Smooth muscle cell (in vitro differentiated cells): ENCODE results near the gene LRRC56. TPM values are rescaled to one million over a fixed set of nuclear protein-coding genes. Genes with fewer than 3 reads are reported as not detected.

Source experiments
- DNase-seq: peaks from one replicate; lab custom pipeline; 2025; ENCODE audit not compliant: unreplicated experiment; lab: John Stamatoyannopoulos, UW
- H2AFZ ChIP-seq: fragments of 200-600 bp; sonication (generic); 2 replicates; pipeline ENCODE4 v1.6.0; 2016; ENCODE audit warnings: antibody characterized with exemption, low read depth, mild to moderate bottlenecking
- H3F3A ChIP-seq: fragments of 200-600 bp; sonication (generic); 2 replicates; pipeline ENCODE4 v1.6.0; 2017; ENCODE audit warnings: antibody characterized with exemption, low read depth
- H3K27ac ChIP-seq: fragments of 200-600 bp; sonication (generic); 2 replicates; pipeline ENCODE4 v1.5.1; 2016; ENCODE audit warnings: low read depth, mild to moderate bottlenecking
- H3K27me3 ChIP-seq: fragments of 200-600 bp; sonication (generic); 2 replicates; pipeline ENCODE4 v1.6.1; 2016; ENCODE audit warnings: low read depth, mild to moderate bottlenecking
- H3K36me3 ChIP-seq: fragments of 200-600 bp; sonication (generic); 2 replicates; pipeline ENCODE4 v1.5.1; 2016; ENCODE audit warnings: low read depth
- H3K4me1 ChIP-seq: fragments of 200-600 bp; sonication (generic); 2 replicates; pipeline ENCODE4 v1.5.1; 2016; ENCODE audit warnings: low read depth
- H3K4me2 ChIP-seq: fragments of 200-600 bp; sonication (generic); 2 replicates; pipeline ENCODE4 v1.6.0; 2016; ENCODE audit warnings: mild to moderate bottlenecking
- H3K4me3 ChIP-seq: fragments of 200-600 bp; sonication (generic); 2 replicates; pipeline ENCODE4 v1.5.1; 2016; ENCODE audit warnings: mild to moderate bottlenecking
- H3K79me2 ChIP-seq: fragments of 200-600 bp; sonication (generic); 2 replicates; pipeline ENCODE4 v1.6.0; 2016; ENCODE audit warnings: low read depth, mild to moderate bottlenecking
- H3K9ac ChIP-seq: fragments of 200-600 bp; sonication (generic); 2 replicates; pipeline ENCODE4 v1.6.0; 2016; ENCODE audit warnings: low read depth
- H3K9me3 ChIP-seq: fragments of 200-600 bp; sonication (generic); replicated peaks from 2 replicates; pipeline ENCODE4 v1.5.1; 2016; ENCODE audit warnings: low read depth
- H4K20me1 ChIP-seq: fragments of 200-600 bp; sonication (generic); 2 replicates; pipeline ENCODE4 v1.6.0; 2016; ENCODE audit warnings: low read depth
- WGBS: methylation state at CpG from one replicate; pipeline ENCODE4 v1.1.7; 2016; ENCODE audit warnings: low lambda C conversion rate; 5-methylcytosine and 5-hydroxymethylcytosine counted together
- polyA plus RNA-seq: library from polyadenylated mRNA; unstranded; fragments of >200 nt; fragmentation: Nextera tagmentation; extraction: Ambion mirVana; gene quantifications from 2 replicates; pipeline ENCODE4 v1.2.1, GENCODE V29; 2016
- total RNA-seq: library from RNA; depleted of rRNA; stranded (reverse); fragments of >200 nt; gene quantifications from 2 replicates; pipeline ENCODE4 v1.2.3, GENCODE V29; 2014
- TF ChIP-seq, protein P1 (sequence below): fragments of 200-600 bp; sonication (generic); IDR thresholded peaks from 2 replicates; pipeline ENCODE4 v1.5.1; 2017; ENCODE audit warnings: borderline replicate concordance, mild to moderate bottlenecking, antibody characterized with exemption; ENCODE audit not compliant: insufficient read depth, poor library complexity, severe bottlenecking

Gene LRRC56
- total and polyA plus RNA-seq, 2 experiments from 2014 or later = 0.31 to 1.5 TPM

DNA sequence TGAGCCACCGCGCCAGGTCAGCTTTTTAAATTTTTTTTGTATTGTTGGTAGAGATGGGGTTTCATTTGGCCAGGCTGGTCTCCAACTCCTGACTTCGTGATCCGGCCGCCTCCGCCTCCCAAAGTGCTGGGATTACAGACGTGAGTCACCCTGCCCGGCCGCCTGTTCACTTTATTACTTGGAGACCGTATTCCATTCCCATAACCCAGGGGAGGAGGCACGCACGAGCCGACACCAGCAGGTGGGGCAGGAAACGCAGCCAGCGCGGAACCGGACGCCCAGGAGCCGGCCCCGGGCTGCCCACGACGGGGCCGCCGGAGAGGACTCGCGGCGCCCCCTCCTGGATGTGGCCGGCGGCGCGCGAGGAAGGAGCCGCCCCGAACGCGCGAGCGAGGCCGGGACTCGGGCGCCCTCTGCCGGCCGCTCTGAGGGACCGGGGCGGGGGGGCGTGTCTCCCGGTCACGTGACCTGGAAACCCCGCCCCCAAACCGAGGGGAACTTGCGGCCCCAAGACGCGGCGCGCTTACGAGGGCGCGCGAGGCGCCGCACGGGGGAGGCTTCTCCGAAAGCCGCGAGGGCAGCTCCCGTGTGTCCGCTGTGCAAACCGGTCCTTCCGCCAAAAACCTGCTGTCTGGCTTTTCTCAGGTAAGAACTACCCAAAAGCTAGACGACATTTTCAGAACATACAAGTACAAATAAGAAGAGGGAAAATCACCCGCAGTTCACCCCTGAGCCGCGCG lies 18.7 kb upstream of the LRRC56 start:
- no peaks in the 10 kb centered on the region for H3K27me3 ChIP-seq
- no peaks in the 10 kb centered on the region for H3K36me3 ChIP-seq
- H3K4me2 ChIP-seq = peak overlapping the region; percentile 62
- H3K4me3 ChIP-seq = peak overlapping the region; percentile 14
- no peaks in the 10 kb centered on the region for H4K20me1 ChIP-seq
- no peaks in the 10 kb centered on the region for H3K79me2 ChIP-seq
- peaks cover 4% of the 10 kb centered on the region for H3F3A ChIP-seq
- H3K27ac ChIP-seq = peak overlapping the region; percentile 79
- TF ChIP-seq, protein P1, sequence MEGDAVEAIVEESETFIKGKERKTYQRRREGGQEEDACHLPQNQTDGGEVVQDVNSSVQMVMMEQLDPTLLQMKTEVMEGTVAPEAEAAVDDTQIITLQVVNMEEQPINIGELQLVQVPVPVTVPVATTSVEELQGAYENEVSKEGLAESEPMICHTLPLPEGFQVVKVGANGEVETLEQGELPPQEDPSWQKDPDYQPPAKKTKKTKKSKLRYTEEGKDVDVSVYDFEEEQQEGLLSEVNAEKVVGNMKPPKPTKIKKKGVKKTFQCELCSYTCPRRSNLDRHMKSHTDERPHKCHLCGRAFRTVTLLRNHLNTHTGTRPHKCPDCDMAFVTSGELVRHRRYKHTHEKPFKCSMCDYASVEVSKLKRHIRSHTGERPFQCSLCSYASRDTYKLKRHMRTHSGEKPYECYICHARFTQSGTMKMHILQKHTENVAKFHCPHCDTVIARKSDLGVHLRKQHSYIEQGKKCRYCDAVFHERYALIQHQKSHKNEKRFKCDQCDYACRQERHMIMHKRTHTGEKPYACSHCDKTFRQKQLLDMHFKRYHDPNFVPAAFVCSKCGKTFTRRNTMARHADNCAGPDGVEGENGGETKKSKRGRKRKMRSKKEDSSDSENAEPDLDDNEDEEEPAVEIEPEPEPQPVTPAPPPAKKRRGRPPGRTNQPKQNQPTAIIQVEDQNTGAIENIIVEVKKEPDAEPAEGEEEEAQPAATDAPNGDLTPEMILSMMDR = peak; percentile 100
- no peak overlapping the region for H2AFZ ChIP-seq
- WGBS = 17% methylated on average over 57 of the region's 74 CpGs
- DNase-seq = no peak
- H3K4me1 ChIP-seq = no peaks in the 10 kb centered on the region
- no peaks in the 10 kb centered on the region for H3K9me3 ChIP-seq
- no peak overlapping the region for H3K9ac ChIP-seq

DNA sequence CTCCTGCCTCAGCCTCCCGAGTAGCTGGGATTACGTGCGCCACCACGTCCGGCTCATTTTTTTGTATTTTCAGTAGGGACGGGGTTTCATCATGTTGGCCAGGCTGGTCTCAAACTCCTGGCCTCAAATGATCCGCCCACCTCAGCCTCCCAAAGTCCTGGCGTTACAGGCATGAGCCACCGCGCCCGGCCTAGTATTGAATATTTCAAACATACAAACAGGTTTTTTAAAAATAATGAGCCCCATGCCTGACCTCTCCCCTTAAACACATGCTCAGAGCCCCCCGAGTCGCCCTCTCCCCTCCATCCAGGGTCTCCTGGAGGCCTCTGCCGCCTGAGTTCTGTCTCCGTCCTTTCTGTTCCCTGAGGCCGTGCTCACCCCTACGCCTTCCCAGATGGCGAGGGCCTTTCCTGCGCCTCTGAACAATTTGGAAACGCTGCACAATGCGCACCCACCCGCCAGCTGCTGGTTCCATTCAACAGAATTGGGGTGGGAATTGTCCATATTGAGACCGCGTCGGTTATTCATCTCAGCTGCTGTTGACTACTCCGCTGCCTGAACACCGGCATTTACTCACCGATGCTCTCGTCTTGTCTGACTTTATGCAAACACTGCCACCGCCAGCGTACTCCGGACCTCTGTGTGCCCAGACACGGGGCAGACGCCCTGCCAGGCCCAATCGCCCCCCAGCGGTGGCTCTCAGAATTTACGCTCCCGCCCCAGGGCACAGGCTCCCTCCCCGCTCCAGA lies 16.7 kb upstream of the LRRC56 start:
- H3K27me3 ChIP-seq = no peaks in the 10 kb centered on the region

GRCh38 chr11:521177-521688 lies 16.1 kb upstream of the LRRC56 start:
- H3K4me2 ChIP-seq = no peak overlapping the region
- DNase-seq = no peak
- H3K9ac ChIP-seq = no peak overlapping the region
- H3K4me1 ChIP-seq = no peaks in the 10 kb centered on the region
- H3K36me3 ChIP-seq = no peaks in the 10 kb centered on the region
- TF ChIP-seq, protein P1 = no peak
- H3K4me3 ChIP-seq = no peak overlapping the region
- no peaks in the 10 kb centered on the region for H3K9me3 ChIP-seq
- no peaks in the 10 kb centered on the region for H4K20me1 ChIP-seq
- no peak overlapping the region for H3K27ac ChIP-seq
- H3K27me3 ChIP-seq = no peaks in the 10 kb centered on the region
- H2AFZ ChIP-seq = no peak overlapping the region
- H3K79me2 ChIP-seq = no peaks in the 10 kb centered on the region
- 95% methylated on average over 10 of the region's 10 CpGs for WGBS
- peaks cover 2% of the 10 kb centered on the region for H3F3A ChIP-seq

More for the DNA sequence above, 16.7 kb upstream of the LRRC56 start:
- no peak overlapping the region for H3K27ac ChIP-seq
- H2AFZ ChIP-seq = no peak overlapping the region
- no peak for DNase-seq
- no peak overlapping the region for H3K9ac ChIP-seq
- peaks cover 4% of the 10 kb centered on the region for H3F3A ChIP-seq
- no peaks in the 10 kb centered on the region for H3K4me1 ChIP-seq
- H3K79me2 ChIP-seq = no peaks in the 10 kb centered on the region
- H3K36me3 ChIP-seq = no peaks in the 10 kb centered on the region
- no peak overlapping the region for H3K4me3 ChIP-seq
- 93% methylated on average over 39 of the region's 39 CpGs for WGBS
- TF ChIP-seq, protein P1 = no peak
- H3K9me3 ChIP-seq = no peaks in the 10 kb centered on the region
- no peak overlapping the region for H3K4me2 ChIP-seq
- no peaks in the 10 kb centered on the region for H4K20me1 ChIP-seq
